ENCODE data around the gene L3MBTL4. TPM values are rescaled to one million over a fixed set of nuclear protein-coding genes. Genes with fewer than 3 reads are reported as not detected.
"Not testable (repeated sequence)": the region's sequence is repeated elsewhere in the genome, so short reads cannot be mapped to it uniquely, and the experiment has no call there.

The L3MBTL4 gene
- total and polyA plus RNA-seq, 2 donors, result 3.4 to 4.3 TPM

GRCh38 chr18:6409933-6410332 is 4.8 kb downstream of the L3MBTL4 start:
- no peaks in the 10 kb centered on the region for H3K36me3 ChIP-seq (ENCODE audit: control insufficient read depth in 2 of 2, insufficient read depth in 2 of 2, low read length in 1 of 2)
- peaks cover 12 to 37% of the 10 kb centered on the region in 2 donors for H3K27me3 ChIP-seq (ENCODE audit: control insufficient read depth in 2 of 2, insufficient read depth in 1 of 2, low read length in 1 of 2)
- H3K4me3 ChIP-seq (ENCODE audit: low read length in 2 of 2), result no peak overlapping the region
- H3K27ac ChIP-seq (ENCODE audit: low read depth in 1 of 2, low read length in 1 of 2), result no peak overlapping the region
- WGBS, result 98% methylated on average over 7 of the region's 7 CpGs
- no peaks in the 10 kb centered on the region for H3K9me3 ChIP-seq (ENCODE audit: control insufficient read depth in 2 of 2, insufficient read depth in 1 of 2, low read length in 1 of 2)
- no peaks in the 10 kb centered on the region for H3K4me1 ChIP-seq (ENCODE audit: control insufficient read depth in 2 of 2, insufficient read depth in 2 of 2, low read length in 2 of 2)
- DNase-seq (ENCODE audit: low read depth in 6 of 9, low spot score in 9 of 9), result no peak

GRCh38 chr18:6408543-6408942 is 6.2 kb downstream of the L3MBTL4 start:
- not testable (repeated sequence) for DNase-seq (ENCODE audit: low read depth in 6 of 9, low spot score in 9 of 9); H3K27ac ChIP-seq (ENCODE audit: low read depth in 1 of 2, low read length in 1 of 2); H3K4me1 ChIP-seq (ENCODE audit: control insufficient read depth in 2 of 2, insufficient read depth in 2 of 2, low read length in 2 of 2); H3K36me3 ChIP-seq (ENCODE audit: control insufficient read depth in 2 of 2, insufficient read depth in 2 of 2, low read length in 1 of 2); H3K4me3 ChIP-seq (ENCODE audit: low read length in 2 of 2); H3K9me3 ChIP-seq (ENCODE audit: control insufficient read depth in 2 of 2, insufficient read depth in 1 of 2, low read length in 1 of 2)
- 97% methylated on average over 8 of the region's 8 CpGs for WGBS
- H3K27me3 ChIP-seq (ENCODE audit: control insufficient read depth in 2 of 2, insufficient read depth in 1 of 2, low read length in 1 of 2), result peaks cover 2 to 23% of the 10 kb centered on the region in 2 donors

GRCh38 chr18:6406910-6407470 is 7.7 kb downstream of the L3MBTL4 start:
- no peak for DNase-seq (ENCODE audit: low read depth in 6 of 9, low spot score in 9 of 9)
- Histone ChIP-seq H3K4me3 (ENCODE audit: low read length in 2 of 2) (no peak overlapping the region), H3K9me3 (ENCODE audit: control insufficient read depth in 2 of 2, insufficient read depth in 1 of 2, low read length in 1 of 2) (no peaks in the 10 kb centered on the region), H3K4me1 (ENCODE audit: control insufficient read depth in 2 of 2, insufficient read depth in 2 of 2, low read length in 2 of 2) (no peaks in the 10 kb centered on the region), H3K36me3 (ENCODE audit: control insufficient read depth in 2 of 2, insufficient read depth in 2 of 2, low read length in 1 of 2) (no peaks in the 10 kb centered on the region), H3K27ac (ENCODE audit: low read depth in 1 of 2, low read length in 1 of 2) (no peak overlapping the region), H3K27me3 (ENCODE audit: control insufficient read depth in 2 of 2, insufficient read depth in 1 of 2, low read length in 1 of 2) (peaks cover 0 to 8% of the 10 kb centered on the region in 2 donors)
- WGBS, result 83% methylated on average over 8 of the region's 8 CpGs

GRCh38 chr18:6406075-6406909 is 8.4 kb downstream of the L3MBTL4 start:
- H3K4me3 ChIP-seq (ENCODE audit: low read length in 2 of 2), result no peak overlapping the region
- no peaks in the 10 kb centered on the region for H3K9me3 ChIP-seq (ENCODE audit: control insufficient read depth in 2 of 2, insufficient read depth in 1 of 2, low read length in 1 of 2)
- DNase-seq (ENCODE audit: low read depth in 6 of 9, low spot score in 9 of 9), result no peak
- no peak overlapping the region for H3K27ac ChIP-seq (ENCODE audit: low read depth in 1 of 2, low read length in 1 of 2)
- WGBS, result 82% methylated on average over 10 of the region's 10 CpGs
- H3K36me3 ChIP-seq (ENCODE audit: control insufficient read depth in 2 of 2, insufficient read depth in 2 of 2, low read length in 1 of 2), result no peaks in the 10 kb centered on the region
- H3K4me1 ChIP-seq (ENCODE audit: control insufficient read depth in 2 of 2, insufficient read depth in 2 of 2, low read length in 2 of 2), result no peaks in the 10 kb centered on the region
- H3K27me3 ChIP-seq (ENCODE audit: control insufficient read depth in 2 of 2, insufficient read depth in 1 of 2, low read length in 1 of 2), result peaks cover 0 to 6% of the 10 kb centered on the region in 2 donors

- Histone ChIP-seq H3K27ac (ENCODE audit: low read depth in 1 of 2, low read length in 1 of 2) (peak overlapping the region in 1 of 2 donors; percentile 67), H3K9me3 (ENCODE audit: control insufficient read depth in 2 of 2, insufficient read depth in 1 of 2, low read length in 1 of 2) (no peaks in the 10 kb centered on the region), H3K36me3 (ENCODE audit: control insufficient read depth in 2 of 2, insufficient read depth in 2 of 2, low read length in 1 of 2) (no peaks in the 10 kb centered on the region), H3K4me3 (ENCODE audit: low read length in 2 of 2) (no peak overlapping the region), H3K4me1 (ENCODE audit: control insufficient read depth in 2 of 2, insufficient read depth in 2 of 2, low read length in 2 of 2) (no peaks in the 10 kb centered on the region), H3K27me3 (ENCODE audit: control insufficient read depth in 2 of 2, insufficient read depth in 1 of 2, low read length in 1 of 2) (peaks cover 0 to 5% of the 10 kb centered on the region in 2 donors)
- DNase-seq (ENCODE audit: low read depth in 6 of 9, low spot score in 9 of 9), result no peak
- 86% methylated on average over 11 of the region's 11 CpGs for WGBS
These were observed 9.3 kb downstream of the L3MBTL4 start for GRCh38 chr18:6405237-6406074.

GRCh38 chr18:6404834-6405233 is 9.9 kb downstream of the L3MBTL4 start:
- Histone ChIP-seq H3K4me3 (ENCODE audit: low read length in 2 of 2) (no peak overlapping the region), H3K36me3 (ENCODE audit: control insufficient read depth in 2 of 2, insufficient read depth in 2 of 2, low read length in 1 of 2) (no peaks in the 10 kb centered on the region), H3K27me3 (ENCODE audit: control insufficient read depth in 2 of 2, insufficient read depth in 1 of 2, low read length in 1 of 2) (peaks cover 0 to 2% of the 10 kb centered on the region in 2 donors), H3K4me1 (ENCODE audit: control insufficient read depth in 2 of 2, insufficient read depth in 2 of 2, low read length in 2 of 2) (no peaks in the 10 kb centered on the region), H3K9me3 (ENCODE audit: control insufficient read depth in 2 of 2, insufficient read depth in 1 of 2, low read length in 1 of 2) (no peaks in the 10 kb centered on the region), H3K27ac (ENCODE audit: low read depth in 1 of 2, low read length in 1 of 2) (no peak overlapping the region)
- WGBS, result 91% methylated on average over 5 of the region's 5 CpGs
- no peak for DNase-seq (ENCODE audit: low read depth in 6 of 9, low spot score in 9 of 9)

GRCh38 chr18:6401687-6402086 is 13.0 kb downstream of the L3MBTL4 start:
- no peak for DNase-seq (ENCODE audit: low read depth in 6 of 9, low spot score in 9 of 9)
- no peak overlapping the region for H3K4me3 ChIP-seq (ENCODE audit: low read length in 2 of 2)
- no peak overlapping the region for H3K27ac ChIP-seq (ENCODE audit: low read depth in 1 of 2, low read length in 1 of 2)
- no peaks in the 10 kb centered on the region for H3K4me1 ChIP-seq (ENCODE audit: control insufficient read depth in 2 of 2, insufficient read depth in 2 of 2, low read length in 2 of 2)
- H3K27me3 ChIP-seq (ENCODE audit: control insufficient read depth in 2 of 2, insufficient read depth in 1 of 2, low read length in 1 of 2), result peaks cover 0 to 2% of the 10 kb centered on the region in 2 donors
- no peaks in the 10 kb centered on the region for H3K9me3 ChIP-seq (ENCODE audit: control insufficient read depth in 2 of 2, insufficient read depth in 1 of 2, low read length in 1 of 2)
- H3K36me3 ChIP-seq (ENCODE audit: control insufficient read depth in 2 of 2, insufficient read depth in 2 of 2, low read length in 1 of 2), result no peaks in the 10 kb centered on the region
- WGBS, result 86% methylated on average over 8 of the region's 8 CpGs

- no peaks in the 10 kb centered on the region for H3K9me3 ChIP-seq (ENCODE audit: control insufficient read depth in 2 of 2, insufficient read depth in 1 of 2, low read length in 1 of 2)
- no peak overlapping the region for H3K27ac ChIP-seq (ENCODE audit: low read depth in 1 of 2, low read length in 1 of 2)
- H3K4me3 ChIP-seq (ENCODE audit: low read length in 2 of 2), result no peak overlapping the region
- H3K36me3 ChIP-seq (ENCODE audit: control insufficient read depth in 2 of 2, insufficient read depth in 2 of 2, low read length in 1 of 2), result no peaks in the 10 kb centered on the region
- H3K27me3 ChIP-seq (ENCODE audit: control insufficient read depth in 2 of 2, insufficient read depth in 1 of 2, low read length in 1 of 2), result no peaks in the 10 kb centered on the region
- no peak for DNase-seq (ENCODE audit: low read depth in 6 of 9, low spot score in 9 of 9)
- 86% methylated on average over 1 of the region's 1 CpG for WGBS
- no peaks in the 10 kb centered on the region for H3K4me1 ChIP-seq (ENCODE audit: control insufficient read depth in 2 of 2, insufficient read depth in 2 of 2, low read length in 2 of 2)
These were observed 14.9 kb downstream of the L3MBTL4 start for GRCh38 chr18:6399776-6400175.
